IPS-18a (cell line): Measurements from ENCODE around the gene CCDC33.
"Not testable (repeated sequence)": the region's sequence is repeated elsewhere in the genome, so short reads cannot be mapped to it uniquely, and the experiment has no call there.

Experiments
- H3K27ac ChIP-seq: one replicate; pipeline ENCODE4 v1.5.1; 2013; ENCODE audit warnings: low read length
- H3K27me3 ChIP-seq: one replicate; pipeline ENCODE4 v1.6.1; 2013; ENCODE audit warnings: mild to moderate bottlenecking, low read length; ENCODE audit not compliant: control insufficient read depth, insufficient read depth
- H3K36me3 ChIP-seq: one replicate; pipeline ENCODE4 v1.6.1; 2013; ENCODE audit warnings: low read depth, low read length; ENCODE audit not compliant: control insufficient read depth
- H3K4me1 ChIP-seq: one replicate; pipeline ENCODE4 v1.6.1; 2013; ENCODE audit warnings: low read depth, low read length; ENCODE audit not compliant: control insufficient read depth
- H3K4me3 ChIP-seq: one replicate; pipeline ENCODE4 v1.5.1; 2013; ENCODE audit warnings: low read length
- H3K9ac ChIP-seq: one replicate; pipeline ENCODE4 v1.6.1; 2013; ENCODE audit warnings: mild to moderate bottlenecking, low read length, moderate library complexity
- H3K9me3 ChIP-seq: one replicate; pipeline ENCODE4 v1.6.1; 2013; ENCODE audit warnings: low read depth, low read length; ENCODE audit not compliant: control insufficient read depth

The CCDC33 gene

DNA sequence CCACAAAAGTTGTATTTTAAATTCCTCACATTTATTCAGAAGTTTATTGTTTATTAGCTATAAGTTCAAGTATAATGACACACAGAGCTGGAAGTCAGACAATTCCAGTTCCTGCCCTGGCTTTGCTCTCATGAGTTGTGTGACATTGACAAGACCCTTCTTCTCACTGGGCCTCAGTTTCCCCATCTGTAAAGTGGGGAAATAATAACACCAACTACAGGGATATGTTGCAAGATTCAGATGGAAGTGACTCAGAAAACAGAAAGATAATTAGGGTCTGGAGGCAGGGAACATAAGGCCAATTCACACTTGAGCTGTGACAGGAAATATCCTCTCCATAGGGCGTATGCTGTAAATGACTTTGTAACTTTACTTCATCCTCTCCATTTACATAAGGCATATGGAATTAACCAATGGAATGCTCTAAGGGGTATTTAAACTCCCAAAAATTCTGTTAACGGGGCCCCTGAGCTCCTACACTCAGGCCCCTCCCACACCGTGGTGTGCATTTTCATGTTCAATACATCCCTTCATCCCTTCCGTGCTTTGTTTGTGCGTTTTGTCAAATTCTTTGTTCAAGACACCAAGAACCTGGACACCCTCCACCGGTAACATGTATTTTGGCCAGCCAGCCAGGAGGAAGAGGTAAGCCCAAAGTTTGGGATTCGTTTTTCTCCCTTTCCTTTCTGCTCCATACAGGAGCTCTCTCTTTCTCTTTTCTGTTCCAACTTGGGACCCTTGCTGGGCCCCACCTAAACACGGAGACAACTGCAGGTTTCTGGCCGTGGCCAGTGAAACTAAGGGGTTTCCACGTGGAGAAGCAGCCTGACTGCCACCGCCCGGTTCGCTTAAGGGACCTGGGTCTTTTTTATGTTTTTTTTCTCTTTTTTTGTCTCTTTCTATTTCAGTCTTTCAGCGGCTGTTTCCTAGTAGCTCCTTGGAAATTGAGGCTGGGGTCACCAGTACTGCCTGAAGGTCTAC, 114.5 kb downstream of the CCDC33 start:
- no peak overlapping the region for H3K4me3 ChIP-seq

DNA sequence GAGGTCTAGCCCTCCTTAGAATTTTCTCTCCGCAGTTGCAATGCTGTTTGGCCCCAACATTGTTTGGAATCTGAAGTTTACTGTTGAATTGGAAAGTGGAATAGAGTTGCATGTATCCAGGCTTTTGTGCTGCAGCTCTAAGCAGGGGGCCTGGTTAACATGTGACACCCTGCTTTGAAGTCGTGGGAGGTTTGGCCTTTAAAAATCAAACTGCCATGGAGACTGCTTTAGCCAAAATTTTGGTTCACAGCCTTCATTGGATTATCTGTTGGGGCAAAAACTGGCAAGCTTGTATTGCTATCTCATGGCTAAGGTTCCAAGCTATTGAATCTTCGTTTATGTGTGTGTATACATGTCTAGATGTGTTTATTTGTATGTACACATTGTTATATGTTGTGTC, 115.5 kb downstream of the CCDC33 start:
- no peaks in the 10 kb centered on the region for H3K36me3 ChIP-seq
- peaks cover 7% of the 10 kb centered on the region for H3K9me3 ChIP-seq
- H3K4me3 ChIP-seq: no peak overlapping the region
- no peak overlapping the region for H3K9ac ChIP-seq
- H3K27me3 ChIP-seq: no peaks in the 10 kb centered on the region
- H3K27ac ChIP-seq: no peak overlapping the region
- H3K4me1 ChIP-seq: peaks cover 13% of the 10 kb centered on the region

More for the DNA sequence above, 114.5 kb downstream of the CCDC33 start:
- H3K27me3 ChIP-seq: no peaks in the 10 kb centered on the region
- no peak overlapping the region for H3K9ac ChIP-seq
- peaks cover 13% of the 10 kb centered on the region for H3K4me1 ChIP-seq
- no peak overlapping the region for H3K27ac ChIP-seq
- peaks cover 7% of the 10 kb centered on the region for H3K9me3 ChIP-seq
- H3K36me3 ChIP-seq: no peaks in the 10 kb centered on the region

DNA sequence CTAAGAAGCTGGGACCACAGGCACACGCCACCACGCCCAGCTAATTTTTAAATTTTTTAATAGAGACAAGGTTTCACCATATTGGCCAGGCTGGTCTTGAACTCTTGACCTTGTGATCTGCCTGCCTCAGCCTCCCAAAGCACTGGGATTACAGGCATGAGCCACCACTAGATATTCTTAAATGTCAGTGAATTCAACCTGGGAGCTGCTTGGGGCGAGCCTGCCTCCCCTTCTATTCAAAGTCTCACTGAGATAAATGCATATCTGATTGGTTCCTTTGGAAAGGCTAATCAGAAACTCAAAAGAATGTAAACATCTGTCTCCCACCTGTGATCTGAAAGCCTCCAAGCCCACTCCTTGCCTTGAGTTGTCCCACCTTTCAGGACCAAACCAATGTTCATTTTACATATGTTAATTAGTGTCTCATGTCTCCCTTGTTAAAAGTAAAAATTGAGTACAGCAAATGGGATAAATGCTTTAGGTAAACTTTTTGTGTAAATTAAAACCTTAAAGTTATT, 116.3 kb downstream of the CCDC33 start:
- H3K9me3 ChIP-seq: peaks cover 7% of the 10 kb centered on the region
- H3K9ac ChIP-seq: no peak overlapping the region
- H3K27me3 ChIP-seq: no peaks in the 10 kb centered on the region
- no peaks in the 10 kb centered on the region for H3K36me3 ChIP-seq
- H3K27ac ChIP-seq: no peak overlapping the region
- peaks cover 13% of the 10 kb centered on the region for H3K4me1 ChIP-seq
- no peak overlapping the region for H3K4me3 ChIP-seq

DNA sequence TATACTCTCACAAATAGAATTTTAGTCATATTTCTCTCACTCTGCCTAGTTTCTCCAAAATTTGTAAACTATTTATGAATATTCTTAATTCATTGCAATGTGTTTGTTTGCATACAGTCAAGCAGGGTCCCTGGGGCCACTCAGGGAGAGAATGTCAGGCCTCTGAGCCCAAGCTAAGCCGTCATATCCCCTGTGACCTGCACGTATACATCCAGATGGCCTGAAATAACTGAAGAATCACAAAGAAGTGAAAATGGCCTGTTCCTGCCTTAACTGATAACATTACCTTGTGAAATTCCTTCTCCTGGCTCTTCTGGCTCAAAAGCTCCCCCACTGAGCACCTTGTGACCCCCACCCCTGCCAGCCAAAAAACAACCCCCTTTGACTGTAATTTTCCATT, 117.9 kb downstream of the CCDC33 start:
- H3K4me3 ChIP-seq, H3K36me3 ChIP-seq, H3K9me3 ChIP-seq, H3K27ac ChIP-seq, H3K27me3 ChIP-seq, H3K9ac ChIP-seq: not testable (repeated sequence)
- H3K4me1 ChIP-seq: peaks cover 19% of the 10 kb centered on the region

DNA sequence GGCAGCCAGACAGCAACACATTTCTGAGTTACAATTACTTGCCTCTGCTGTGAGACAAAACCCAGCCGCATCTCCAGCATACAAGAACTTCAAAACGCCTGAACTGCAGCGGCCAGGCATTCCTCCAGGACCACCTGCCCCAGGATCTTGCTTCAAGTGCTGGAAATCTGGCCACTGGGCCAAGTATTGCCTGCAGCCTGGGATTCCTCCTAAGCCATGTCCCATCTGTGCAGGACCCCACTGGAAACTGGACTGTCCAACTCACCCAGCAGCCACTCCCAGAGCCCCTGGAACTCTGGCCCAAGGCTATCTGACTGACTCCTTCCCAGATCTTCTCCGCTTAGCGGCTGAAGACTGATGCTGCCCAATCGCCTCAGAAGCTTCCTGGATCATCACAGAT, 119.9 kb downstream of the CCDC33 start:
- not testable (repeated sequence) for H3K9me3 ChIP-seq, H3K36me3 ChIP-seq, H3K4me3 ChIP-seq, H3K27me3 ChIP-seq, H3K9ac ChIP-seq, H3K27ac ChIP-seq
- H3K4me1 ChIP-seq: peaks cover 17% of the 10 kb centered on the region

DNA sequence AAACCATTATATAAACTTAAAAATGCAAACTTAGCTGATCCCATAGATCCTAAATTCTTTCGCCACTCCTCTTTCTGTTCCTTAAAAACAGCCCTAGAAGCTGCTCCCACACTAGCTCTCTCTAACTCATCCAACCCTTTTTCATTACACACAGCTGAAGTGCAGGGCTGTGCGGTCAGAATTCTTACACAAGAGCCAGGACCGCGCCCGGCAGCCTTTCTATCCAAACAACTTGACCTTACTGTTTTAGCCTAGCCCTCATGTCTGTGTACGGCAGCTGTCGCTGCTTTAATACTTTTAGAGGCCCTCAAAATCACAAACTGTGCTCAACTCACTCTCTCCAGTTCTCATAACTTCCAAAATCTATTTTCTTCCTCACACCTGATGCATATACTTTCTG, 121.4 kb downstream of the CCDC33 start:
- not testable (repeated sequence) for H3K4me3 ChIP-seq, H3K9ac ChIP-seq, H3K9me3 ChIP-seq, H3K36me3 ChIP-seq, H3K27me3 ChIP-seq, H3K27ac ChIP-seq, H3K4me1 ChIP-seq

DNA sequence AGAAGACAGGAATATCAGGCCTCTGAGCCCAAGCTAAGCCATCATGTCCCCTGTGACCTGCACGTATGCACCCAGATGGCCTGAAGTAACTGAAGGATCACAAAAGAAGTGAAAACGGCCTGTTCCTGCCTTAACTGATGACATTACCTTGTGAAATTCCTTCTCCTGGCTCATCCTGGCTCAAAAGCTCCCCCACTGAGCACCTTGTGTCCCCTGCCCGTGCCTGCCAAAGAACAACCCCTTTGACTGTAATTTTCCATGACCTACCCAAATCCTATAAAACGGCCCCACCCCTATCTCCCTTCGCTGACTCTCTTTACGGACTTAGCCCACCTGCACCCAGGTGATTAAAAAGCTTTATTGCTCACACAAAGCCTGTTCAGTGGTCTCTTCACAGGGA, 123.2 kb downstream of the CCDC33 start:
- not testable (repeated sequence) for H3K4me3 ChIP-seq, H3K27me3 ChIP-seq, H3K9me3 ChIP-seq, H3K9ac ChIP-seq, H3K27ac ChIP-seq, H3K36me3 ChIP-seq
- H3K4me1 ChIP-seq: peaks cover 11% of the 10 kb centered on the region

DNA sequence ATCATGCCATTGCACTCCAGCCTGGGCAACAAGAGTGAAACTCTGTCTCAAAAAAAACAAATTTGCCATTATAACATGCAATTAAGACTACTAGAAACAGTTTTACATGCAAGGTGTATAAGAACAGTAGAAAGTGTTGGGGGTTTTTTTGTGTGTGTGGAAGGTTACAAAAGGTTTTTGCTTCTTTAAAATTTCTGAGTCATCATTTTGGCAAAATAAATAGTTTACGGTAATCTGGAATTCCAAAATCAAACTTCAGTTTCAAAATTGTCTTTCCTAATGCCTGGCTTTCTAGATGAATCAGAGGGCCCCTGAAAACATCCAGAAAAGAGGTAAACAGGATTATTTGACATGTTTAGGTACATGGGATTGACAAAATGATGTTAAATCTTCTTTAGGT, 124.7 kb downstream of the CCDC33 start:
- not testable (repeated sequence) for H3K36me3 ChIP-seq, H3K27ac ChIP-seq, H3K4me3 ChIP-seq, H3K9ac ChIP-seq, H3K9me3 ChIP-seq
- H3K27me3 ChIP-seq: peaks cover 18% of the 10 kb centered on the region
- peaks cover 22% of the 10 kb centered on the region for H3K4me1 ChIP-seq

DNA sequence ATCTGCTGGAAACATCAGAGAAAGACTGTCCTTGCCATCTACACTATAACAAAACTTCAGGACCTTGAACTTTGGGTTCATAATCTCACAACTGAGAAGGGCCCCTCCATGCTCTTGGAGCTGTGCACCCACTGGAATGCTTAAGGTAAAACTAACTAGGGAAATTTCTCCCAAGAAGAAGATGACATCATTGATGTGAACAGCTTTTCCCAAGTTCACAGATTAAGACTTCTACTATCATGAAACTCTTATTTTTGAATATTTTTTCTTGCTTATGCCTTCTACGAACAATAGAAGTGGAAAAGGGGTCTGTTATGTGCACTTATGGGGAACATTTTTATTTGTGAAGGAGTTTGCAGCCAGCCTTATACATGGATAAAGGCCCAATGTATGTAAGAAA, 126.4 kb downstream of the CCDC33 start:
- H3K27ac ChIP-seq: no peak overlapping the region
- H3K4me3 ChIP-seq: no peak overlapping the region
- peaks cover 22% of the 10 kb centered on the region for H3K4me1 ChIP-seq
- no peaks in the 10 kb centered on the region for H3K9me3 ChIP-seq
- peaks cover 26% of the 10 kb centered on the region for H3K27me3 ChIP-seq
- no peak overlapping the region for H3K9ac ChIP-seq
- H3K36me3 ChIP-seq: no peaks in the 10 kb centered on the region

DNA sequence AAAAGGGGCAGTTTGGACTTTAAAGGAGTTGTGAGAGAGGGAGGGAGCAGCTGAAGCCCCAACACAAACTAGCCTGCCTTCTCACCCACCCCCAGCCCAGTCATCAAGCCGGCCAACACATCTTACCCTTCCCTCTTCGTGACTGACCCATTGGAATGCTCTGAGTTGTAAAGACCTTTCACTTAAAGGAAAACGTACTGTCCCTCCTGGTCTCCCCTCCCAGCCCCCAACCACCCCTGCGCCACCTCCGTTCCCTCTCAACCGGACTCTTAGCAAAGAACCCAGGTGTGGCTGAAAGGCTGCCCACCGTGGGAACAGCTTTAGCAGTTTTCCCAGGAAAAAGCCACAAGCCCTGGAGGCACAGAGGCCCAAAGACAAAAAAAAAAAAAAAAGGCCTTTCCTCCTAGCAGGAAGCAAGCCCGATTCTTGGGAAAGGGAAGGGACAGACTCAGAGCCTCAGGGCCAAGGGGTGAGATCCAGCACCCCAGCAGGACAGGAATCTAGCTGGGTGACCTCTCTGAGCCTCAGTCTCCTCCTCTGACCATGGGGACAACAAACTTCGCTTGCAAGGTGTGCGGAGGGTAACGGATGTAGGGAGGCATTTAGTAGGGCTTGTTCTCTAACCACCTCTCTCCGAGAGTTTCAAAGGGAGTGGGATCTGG, 128.9 kb downstream of the CCDC33 start:
- no peaks in the 10 kb centered on the region for H3K36me3 ChIP-seq
- H3K4me1 ChIP-seq: peaks cover 14% of the 10 kb centered on the region
- no peaks in the 10 kb centered on the region for H3K9me3 ChIP-seq
- H3K27ac ChIP-seq: no peak overlapping the region
- peaks cover 26% of the 10 kb centered on the region for H3K27me3 ChIP-seq
- peak overlapping the region; percentile 73 for H3K9ac ChIP-seq
- H3K4me3 ChIP-seq: peak overlapping the region; percentile 67

DNA sequence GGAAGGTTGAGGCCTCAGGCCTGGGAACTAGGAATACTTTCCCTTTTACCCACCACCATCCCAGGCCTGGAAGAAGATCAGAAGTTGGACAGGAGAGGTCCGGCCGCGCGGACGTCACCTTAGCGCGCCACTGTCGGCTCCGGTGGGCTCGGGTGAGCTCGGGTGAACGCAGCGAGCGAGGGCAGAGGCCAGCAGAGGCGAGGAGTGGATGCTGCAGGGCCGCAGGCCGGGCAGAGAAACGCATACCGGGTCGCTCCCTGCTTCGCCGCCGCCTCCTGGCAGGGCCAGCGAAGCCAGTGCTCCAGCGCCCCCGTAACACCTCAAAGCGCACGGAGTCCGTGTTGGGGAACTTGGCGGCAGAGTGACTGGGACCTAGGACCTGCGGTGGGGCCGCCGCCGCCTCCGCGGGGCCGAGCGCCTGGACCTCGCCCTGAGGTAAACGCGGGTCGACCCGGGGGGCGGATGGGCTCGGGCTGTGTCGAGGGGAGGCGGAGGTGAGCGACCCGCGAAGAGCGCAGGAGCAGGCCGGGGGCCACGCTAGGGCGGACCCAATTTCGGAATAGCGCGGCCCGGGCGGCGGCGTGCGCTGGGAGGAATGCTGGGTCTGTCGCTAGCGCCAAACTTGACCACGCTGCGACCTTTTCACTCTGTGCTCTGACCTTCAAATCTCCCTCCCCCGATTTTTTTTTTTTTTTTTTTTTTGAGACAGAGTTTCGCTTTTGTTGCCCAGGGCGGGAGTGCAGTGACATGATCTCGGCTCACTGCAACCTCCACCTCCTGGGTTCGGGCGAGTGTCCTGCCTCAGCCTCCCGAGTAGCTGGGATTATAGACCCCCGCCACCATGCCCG, 129.7 kb downstream of the CCDC33 start:
- Histone ChIP-seq H3K9me3 (no peaks in the 10 kb centered on the region), H3K36me3 (no peaks in the 10 kb centered on the region), H3K27ac (no peak overlapping the region), H3K9ac (peak overlapping the region; percentile 73), H3K4me3 (peak overlapping the region; percentile 67), H3K27me3 (peaks cover 26% of the 10 kb centered on the region), H3K4me1 (peaks cover 13% of the 10 kb centered on the region)
